Keratinocyte (primary cell): ENCODE data around the gene PWWP2B. TPM values are rescaled to one million over a fixed set of nuclear protein-coding genes. Genes with fewer than 3 reads are reported as not detected.
"Not testable (repeated sequence)": the region's sequence is repeated elsewhere in the genome, so short reads cannot be mapped to it uniquely, and the experiment has no call there.

ENCODE experiments used
- DNase-seq: peaks from one replicate; pipeline ENCODE4 v3.0.0-alpha.2; 2011; ENCODE audit warnings: low read depth, missing footprints, low spot score
- FAIRE-seq: peaks from 2 replicates; lab custom pipeline; 2011; peaks lifted over from hg19 to GRCh38; lab: Jason Lieb, UNC
- H2AFZ ChIP-seq: 2 replicates; pipeline ENCODE4 v1.6.0; 2012; ENCODE audit warnings: low read length, control low read depth, inconsistent platforms; ENCODE audit not compliant: control insufficient read depth
- H3K27ac ChIP-seq: 2 replicates; pipeline ENCODE4 v1.5.1; 2011; ENCODE audit warnings: low read length; ENCODE audit not compliant: control insufficient read depth, insufficient read depth
- H3K27me3 ChIP-seq: 3 replicates; pipeline ENCODE4 v1.6.0; 2011; ENCODE audit warnings: low read length; ENCODE audit not compliant: control insufficient read depth, insufficient read depth; ENCODE audit errors: extremely low read depth
- H3K36me3 ChIP-seq, 2 experiments: 2 replicates in 1 of 2; 3 replicates in 1 of 2; pipeline ENCODE4 v1.5.1; 2011; ENCODE audit warnings: low read length in 2 of 2, mild to moderate bottlenecking in 1 of 2; ENCODE audit not compliant: control insufficient read depth in 2 of 2, insufficient read depth in 2 of 2; ENCODE audit errors: extremely low read depth in 1 of 2
- H3K4me1 ChIP-seq: 3 replicates; pipeline ENCODE4 v1.5.1; 2011; ENCODE audit warnings: low read length; ENCODE audit not compliant: control insufficient read depth, insufficient read depth; ENCODE audit errors: extremely low read depth
- H3K4me2 ChIP-seq: 3 replicates; pipeline ENCODE4 v1.6.0; 2011; ENCODE audit warnings: low read depth, low read length; ENCODE audit not compliant: control insufficient read depth, insufficient read depth; ENCODE audit errors: extremely low read depth
- H3K4me3 ChIP-seq, 3 experiments: fragments of 200-600 bp in 1 of 3; sonication (generic) in 1 of 3; 2 replicates in 2 of 3; 3 replicates in 1 of 3; pipeline ENCODE4 v1.5.1; 2011 to 2016; ENCODE audit warnings: low read length in 3 of 3, mild to moderate bottlenecking in 3 of 3, control low read depth in 2 of 3, inconsistent platforms in 1 of 3, low read depth in 1 of 3, mixed read lengths in 1 of 3, mixed run types in 1 of 3, moderate library complexity in 1 of 3; ENCODE audit not compliant: control insufficient read depth in 2 of 3, insufficient read depth in 2 of 3; ENCODE audit errors: extremely low read depth in 1 of 3
- H3K79me2 ChIP-seq: 2 replicates; pipeline ENCODE4 v1.6.0; 2012; ENCODE audit warnings: low read length; ENCODE audit not compliant: control insufficient read depth, insufficient read depth
- H3K9ac ChIP-seq: 3 replicates; pipeline ENCODE4 v1.6.0; 2011; ENCODE audit warnings: low read length; ENCODE audit not compliant: control insufficient read depth, insufficient read depth; ENCODE audit errors: extremely low read depth
- H3K9me1 ChIP-seq: 3 replicates; pipeline ENCODE4 v1.6.0; 2011; ENCODE audit warnings: low read length; ENCODE audit not compliant: control insufficient read depth, insufficient read depth; ENCODE audit errors: extremely low read depth
- H3K9me3 ChIP-seq: 2 replicates; pipeline ENCODE4 v1.5.1; 2012; ENCODE audit warnings: low read depth, low read length; ENCODE audit not compliant: control insufficient read depth
- H4K20me1 ChIP-seq: 3 replicates; pipeline ENCODE4 v1.6.0; 2011; ENCODE audit warnings: low read length; ENCODE audit not compliant: control insufficient read depth, insufficient read depth; ENCODE audit errors: extremely low read depth
- CTCF ChIP-seq, 3 experiments: IDR thresholded peaks in 1 of 3; conservative IDR thresholded peaks in 1 of 3; optimal IDR thresholded peaks in 1 of 3; 2 replicates in 2 of 3; 3 replicates in 1 of 3; pipeline versions ENCODE3 to v1.5.1; 2011; ENCODE audit warnings: low read length in 3 of 3, mild to moderate bottlenecking in 3 of 3, moderate library complexity in 2 of 3, control low read depth in 1 of 3, inconsistent platforms in 1 of 3; ENCODE audit not compliant: insufficient read depth in 2 of 3; ENCODE audit errors: extremely low read depth in 1 of 3
- EZH2 ChIP-seq: IDR thresholded peaks from one replicate; pipeline ENCODE4 v1.6.1; 2012; ENCODE audit warnings: inconsistent platforms, mild to moderate bottlenecking, low read length, moderate library complexity
- dilution Hi-C: fragments of 300-500 bp; cut with MboI; formaldehyde crosslinking; loops from one replicate; pipeline ENCODE4 v1.7.0; 2020; ENCODE audit warnings: low sequenced_read_pairs; ENCODE audit not compliant: extremely low pct_ligation_motif_present
- polyA plus RNA-seq, 5 experiments: library from polyadenylated mRNA; depleted of rRNA in 3 of 5; stranded (reverse) in 3 of 5; stranded (forward) in 1 of 5; unstranded in 1 of 5; fragments of >200 nt; gene quantifications; 1 replicate in 1 of 5; 2 replicates in 3 of 5; 3 replicates in 1 of 5; pipeline versions ENCODE4 v1.2.1 to v1.2.3, GENCODE V29; 2011 to 2012; ENCODE audit warnings: missing spikeins in 2 of 5, low read depth in 1 of 5, low replicate concordance in 1 of 5

The PWWP2B gene
- polyA plus RNA-seq, 1 donor (not counting 4 experiments of a cell fraction or from before 2014, with no cell fraction given) = 3.1 TPM

- Histone ChIP-seq H3K4me3 (no peak overlapping the region), H3K79me2 (no peaks in the 10 kb centered on the region), H3K9me3 (no peaks in the 10 kb centered on the region), H4K20me1 (no peaks in the 10 kb centered on the region), H3K27ac (no peak overlapping the region), H3K4me2 (no peak overlapping the region), H3K27me3 (no peaks in the 10 kb centered on the region), H2AFZ (no peak overlapping the region), H3K9me1 (no peaks in the 10 kb centered on the region), H3K4me1 (no peaks in the 10 kb centered on the region), H3K36me3 (no peaks in the 10 kb centered on the region), H3K9ac (no peak overlapping the region)
- FAIRE-seq (no peak), DNase-seq (no peak)
- TF ChIP-seq EZH2 (no peak), CTCF (optimal IDR thresholded peaks at IDR 0.05 in 1 of 3, IDR thresholded peaks at IDR 0.05 in 1 of 3, conservative IDR thresholded peaks at IDR 0.05 in 1 of 3; ENCODE audit: extremely low read depth in 1 of 3, insufficient read depth in 2 of 3, low read length in 3 of 3) (no peak)
- dilution Hi-C loops = no loop called here
Observed at GRCh38 chr10:132434405-132435005, 37.5 kb downstream of the PWWP2B start.

GRCh38 chr10:132435320-132435719 lies 38.3 kb downstream of the PWWP2B start:
- dilution Hi-C loops, DNase-seq, H3K9me1 ChIP-seq, H3K4me1 ChIP-seq, H3K4me2 ChIP-seq, H3K27ac ChIP-seq, H3K27me3 ChIP-seq, H2AFZ ChIP-seq, H3K79me2 ChIP-seq, H3K4me3 ChIP-seq, H3K36me3 ChIP-seq, H3K9me3 ChIP-seq, H3K9ac ChIP-seq, H4K20me1 ChIP-seq, FAIRE-seq: not testable (repeated sequence)

GRCh38 chr10:132436096-132436495 lies 39.1 kb downstream of the PWWP2B start:
- H4K20me1 ChIP-seq, H2AFZ ChIP-seq, FAIRE-seq, H3K36me3 ChIP-seq, H3K4me3 ChIP-seq, dilution Hi-C loops, H3K9me3 ChIP-seq, H3K4me1 ChIP-seq, H3K9ac ChIP-seq, H3K79me2 ChIP-seq, H3K27ac ChIP-seq, H3K4me2 ChIP-seq, DNase-seq, H3K27me3 ChIP-seq, H3K9me1 ChIP-seq: not testable (repeated sequence)
